GM12892 (cell line): ENCODE data around the gene DUS1L.
A peak's percentile ranks its signal among the peaks of the same experiment; 100 is the strongest.

ENCODE experiments used
- DNase-seq: peaks from one replicate; pipeline ENCODE4 v3.0.0; 2011; ENCODE audit not compliant: insufficient read length
- FAIRE-seq: peaks from 2 replicates; lab custom pipeline; 2011; peaks lifted over from hg19 to GRCh38; lab: Jason Lieb, UNC
- POLR2A ChIP-seq: IDR thresholded peaks from 2 replicates; pipeline ENCODE4 v1.6.1; 2011; ENCODE audit warnings: low read depth, low read length, control low read depth
- POLR2AphosphoS5 ChIP-seq: IDR thresholded peaks from 2 replicates; pipeline ENCODE4 v1.6.1; 2011; ENCODE audit warnings: low read depth, low read length, control low read depth
- TAF1 ChIP-seq: IDR thresholded peaks from 2 replicates; pipeline ENCODE4 v1.6.1; 2011; ENCODE audit warnings: low read depth, mild to moderate bottlenecking, control low read depth, low read length, borderline replicate concordance

The DUS1L gene

GRCh38 chr17:82025401-82026107 is 40.0 kb downstream of the DUS1L start:
- DNase-seq, result no peak
- no peak for FAIRE-seq
- TF ChIP-seq POLR2AphosphoS5, result no peak
- no peak for TF ChIP-seq TAF1

GRCh38 chr17:82024859-82025258 is 40.7 kb downstream of the DUS1L start:
- TF ChIP-seq POLR2A, result no peak
- no peak for TF ChIP-seq POLR2AphosphoS5
- TF ChIP-seq TAF1, result no peak
- no peak for FAIRE-seq
- no peak for DNase-seq

GRCh38 chr17:82023447-82024241 is 42.0 kb downstream of the DUS1L start:
- FAIRE-seq, result peak; percentile 33
- TF ChIP-seq POLR2A (no peak), TAF1 (no peak), POLR2AphosphoS5 (no peak)
- no peak for DNase-seq

- DNase-seq, result peak; percentile 100
- TF ChIP-seq TAF1, result no peak
- no peak for TF ChIP-seq POLR2AphosphoS5
- TF ChIP-seq POLR2A, result no peak
- peak; percentile 100 for FAIRE-seq
These were observed 42.6 kb downstream of the DUS1L start, which contains the start of gene LRRC45 for GRCh38 chr17:82022981-82023446. Gene LRRC45, plus strand, starts transcription at chr17:82023305. Its CDS starts 339 bp downstream, at chr17:82023644.

GRCh38 chr17:82022310-82022980 is 43.2 kb downstream of the DUS1L start, which contains the start of gene CENPX:
Gene CENPX, minus strand, starts transcription at chr17:82022878. Its CDS starts 17 bp downstream, at chr17:82022861.
- no peak for FAIRE-seq
- DNase-seq, result no peak
- TF ChIP-seq POLR2A, result peak; percentile 74; the same call in 1 of the 2 replicates
- TF ChIP-seq TAF1, result peak; percentile 49; the same call in 1 of the 2 replicates
- TF ChIP-seq POLR2AphosphoS5, result peak; percentile 38; the same call in 1 of the 2 replicates

GRCh38 chr17:82021900-82022309 is 43.7 kb downstream of the DUS1L start:
- FAIRE-seq, result no peak
- TF ChIP-seq TAF1 (no peak), POLR2AphosphoS5 (no peak), POLR2A (no peak)
- DNase-seq, result no peak

- TF ChIP-seq POLR2AphosphoS5 (no peak), POLR2A (no peak), TAF1 (no peak)
- peak; percentile 90 for FAIRE-seq
- DNase-seq, result no peak
These were observed 44.3 kb downstream of the DUS1L start for GRCh38 chr17:82021107-82021899.

- no peak for FAIRE-seq
- no peak for DNase-seq
- no peak for TF ChIP-seq POLR2A
- TF ChIP-seq TAF1, result no peak
- TF ChIP-seq POLR2AphosphoS5, result no peak
These were observed 45.0 kb downstream of the DUS1L start for GRCh38 chr17:82020572-82021106.

GRCh38 chr17:82019690-82020571 is 45.7 kb downstream of the DUS1L start:
- peak; percentile 82 for DNase-seq
- FAIRE-seq, result peak; percentile 94
- TF ChIP-seq POLR2AphosphoS5 (no peak), POLR2A (no peak), TAF1 (no peak)

- TF ChIP-seq TAF1, result no peak
- TF ChIP-seq POLR2AphosphoS5, result no peak
- TF ChIP-seq POLR2A, result no peak
- FAIRE-seq (no peak), DNase-seq (no peak)
These were observed 46.5 kb downstream of the DUS1L start for GRCh38 chr17:82018989-82019689.
